RWPE1 (cell line): Measurements from ENCODE around the gene SLC7A11.

Source experiments
- CTCF ChIA-PET: fragments of 350-600 bp; sonication (Branson Sonifier 250); formaldehyde crosslinking; extraction: SDS; loops from one replicate; lab custom pipeline; 2021; lab: Yijun Ruan, JAX
- POLR2A ChIA-PET: fragments of 400-600 bp; formaldehyde crosslinking; extraction: SDS; loops from one replicate; lab custom pipeline; 2020; ENCODE audit warnings: antibody characterized with exemption; ENCODE audit not compliant: low non-redundant PET; lab: Yijun Ruan, JAX
- DNase-seq: peaks from one replicate; pipeline ENCODE4 v3.0.0; 2012; ENCODE audit warnings: low spot score
- H3K27ac ChIP-seq: fragments of 450-650 bp; 2 replicates; pipeline ENCODE4 v1.5.1; 2017
- CTCF ChIP-seq: fragments of 450-650 bp; conservative IDR thresholded peaks from 2 replicates; pipeline ENCODE4 v1.5.1; 2017; ENCODE audit warnings: low read depth, mild to moderate bottlenecking

Gene SLC7A11

GRCh38 chr4:138158746-138159297 is 83.3 kb downstream of the SLC7A11 start:
- CTCF ChIA-PET = no interaction called here
- peak; percentile 5 for DNase-seq
- no peak overlapping the region for H3K27ac ChIP-seq
- no peak for TF ChIP-seq CTCF
- POLR2A ChIA-PET = no interaction called here

GRCh38 chr4:138140879-138141278 is 101.3 kb downstream of the SLC7A11 start:
- no peak overlapping the region for H3K27ac ChIP-seq
- ChIA-PET CTCF (no interaction called here), POLR2A (no interaction called here)
- no peak for DNase-seq
- no peak for TF ChIP-seq CTCF

GRCh38 chr4:138138774-138139173 is 103.4 kb downstream of the SLC7A11 start:
- DNase-seq = no peak
- TF ChIP-seq CTCF = no peak
- ChIA-PET CTCF (no interaction called here), POLR2A (no interaction called here)
- no peak overlapping the region for H3K27ac ChIP-seq

- POLR2A ChIA-PET = no interaction called here
- no peak overlapping the region for H3K27ac ChIP-seq
- no peak for TF ChIP-seq CTCF
- no peak for DNase-seq
- CTCF ChIA-PET = no interaction called here
These were observed 106.5 kb downstream of the SLC7A11 start for GRCh38 chr4:138135610-138136009.

GRCh38 chr4:138118270-138118669 is 123.9 kb downstream of the SLC7A11 start:
- ChIA-PET POLR2A (no interaction called here), CTCF (no interaction called here)

GRCh38 chr4:138115053-138115452 is 127.1 kb downstream of the SLC7A11 start:
- TF ChIP-seq CTCF = no peak
- ChIA-PET POLR2A (no interaction called here), CTCF (no interaction called here)
- no peak overlapping the region for H3K27ac ChIP-seq
- no peak for DNase-seq

More at GRCh38 chr4:138118270-138118669, 123.9 kb downstream of the SLC7A11 start:
- no peak for TF ChIP-seq CTCF
- DNase-seq = no peak
- H3K27ac ChIP-seq = no peak overlapping the region

GRCh38 chr4:138114434-138114833 is 127.7 kb downstream of the SLC7A11 start:
- POLR2A ChIA-PET = no interaction called here

More at GRCh38 chr4:138114434-138114833, 127.7 kb downstream of the SLC7A11 start:
- CTCF ChIA-PET = no interaction called here
- no peak for DNase-seq
- no peak for TF ChIP-seq CTCF
- no peak overlapping the region for H3K27ac ChIP-seq
